HG03354 (cell line): ENCODE measurements around the gene NOS1AP.
A peak's percentile ranks its signal among the peaks of the same experiment; 100 is the strongest.
"Not testable (repeated sequence)": the region's sequence is repeated elsewhere in the genome, so short reads cannot be mapped to it uniquely, and the experiment has no call there.

ENCODE experiments used
- ATAC-seq: cut with Tn5 transposase; IDR thresholded peaks from one replicate; pipeline ENCODE4 v1.9.1; 2021; ENCODE audit warnings: mild to moderate bottlenecking; ENCODE audit not compliant: unreplicated experiment, poor library complexity, severe bottlenecking

NOS1AP gene

GRCh38 chr1:162069334-162070093 is at the start of gene NOS1AP:
TSS of gene NOS1AP (plus strand) at chr1:162069691. CDS start at chr1:162070178, 487 bp downstream.
- peak; percentile 98 for ATAC-seq

GRCh38 chr1:162020150-162020549 is 49.3 kb upstream of the NOS1AP start:
- no peak for ATAC-seq

DNA sequence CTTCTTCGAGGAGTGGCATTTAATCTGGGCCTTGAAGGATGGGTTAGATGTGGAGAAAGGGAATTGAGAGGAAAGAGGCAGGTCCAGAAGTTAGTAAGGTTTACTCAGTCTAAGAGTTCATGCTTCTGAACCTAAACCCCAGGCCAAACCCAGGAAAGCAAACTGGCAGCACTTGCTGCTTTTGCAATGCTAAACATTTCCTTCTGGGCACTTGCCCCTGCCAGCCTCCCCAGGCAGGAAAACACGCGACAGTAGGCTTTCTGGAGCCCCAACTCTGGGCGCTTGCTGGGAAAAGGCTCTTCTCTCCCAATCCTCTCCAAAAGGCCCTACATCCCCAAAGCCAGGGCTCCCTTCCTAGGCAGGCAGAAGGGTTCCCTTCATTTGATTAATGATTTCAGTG is 48.4 kb upstream of the NOS1AP start:
- ATAC-seq, result no peak

- no peak for ATAC-seq
Observed at GRCh38 chr1:162022626-162023025, 46.9 kb upstream of the NOS1AP start.

- ATAC-seq, result no peak
Observed at GRCh38 chr1:162023181-162023546, 46.3 kb upstream of the NOS1AP start.

- peak; percentile 53 for ATAC-seq
Observed at GRCh38 chr1:162023547-162024501, 45.7 kb upstream of the NOS1AP start, which contains the start of gene OLFML2B. TSS of gene OLFML2B (minus strand) at chr1:162023869. CDS start at chr1:162023430, 439 bp downstream.

DNA sequence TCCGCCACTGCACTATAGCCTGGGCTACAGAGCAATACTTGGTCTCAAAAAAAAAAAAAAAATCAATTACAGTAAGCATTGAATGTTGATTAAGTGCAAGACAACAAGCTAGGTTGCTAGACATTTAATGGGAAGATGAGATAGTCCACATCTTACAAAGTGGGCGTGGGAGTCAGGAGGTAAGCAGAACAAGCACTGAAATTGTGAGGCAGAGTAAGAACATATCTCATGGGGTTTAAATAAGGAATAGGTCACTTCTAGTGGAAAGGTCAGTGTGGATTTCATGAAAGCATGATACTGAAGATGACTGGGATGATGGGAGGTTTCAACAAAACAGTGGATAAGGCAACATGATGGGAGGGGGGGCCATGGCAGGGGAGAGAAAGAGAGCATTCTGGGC is 44.0 kb upstream of the NOS1AP start:
- no peak for ATAC-seq

DNA sequence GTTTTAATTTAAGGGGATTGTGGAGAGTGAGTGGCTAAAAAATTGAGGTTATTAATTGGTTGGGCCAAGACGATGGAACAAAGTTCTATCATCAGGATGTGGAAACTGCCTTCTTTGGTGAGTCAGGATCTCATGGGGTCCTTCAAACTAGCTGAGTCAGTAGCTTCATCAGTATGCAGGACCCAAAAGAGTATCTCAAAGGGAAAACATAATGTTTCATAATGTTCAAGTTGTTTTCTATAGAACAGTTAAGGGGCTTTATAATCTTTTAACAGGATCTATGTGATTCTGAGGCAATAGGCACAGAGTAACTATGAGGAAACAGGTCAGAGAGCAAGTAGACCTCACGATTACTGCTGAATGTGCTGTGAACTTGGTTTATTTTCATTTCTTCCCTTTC is 42.6 kb upstream of the NOS1AP start:
- no peak for ATAC-seq

GRCh38 chr1:162028726-162029125 is 40.8 kb upstream of the NOS1AP start:
- ATAC-seq, result peak; percentile 74

DNA sequence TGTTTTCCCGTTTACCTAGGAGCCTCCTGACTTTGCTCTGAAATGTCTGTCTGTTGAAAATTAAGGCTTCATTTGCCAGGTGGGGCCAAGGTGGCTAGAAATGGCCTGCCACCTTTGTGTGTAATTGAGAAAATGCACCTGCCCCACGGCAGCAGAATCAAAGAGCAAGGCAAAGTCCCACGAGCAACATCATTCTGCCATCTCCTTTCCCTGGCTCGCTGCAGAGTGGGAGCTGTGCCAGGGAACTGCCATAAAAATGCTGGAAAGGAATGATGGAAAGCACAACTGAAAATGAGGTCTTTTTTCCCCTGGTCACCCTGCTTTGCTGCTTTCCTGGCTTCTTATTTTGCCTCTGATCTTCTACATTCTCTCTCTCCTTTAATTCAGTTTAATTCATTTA is 40.3 kb upstream of the NOS1AP start:
- no peak for ATAC-seq

GRCh38 chr1:162030759-162031280 is 38.7 kb upstream of the NOS1AP start:
- ATAC-seq, result no peak

GRCh38 chr1:162033428-162033827 is 36.1 kb upstream of the NOS1AP start:
- ATAC-seq, result no peak

DNA sequence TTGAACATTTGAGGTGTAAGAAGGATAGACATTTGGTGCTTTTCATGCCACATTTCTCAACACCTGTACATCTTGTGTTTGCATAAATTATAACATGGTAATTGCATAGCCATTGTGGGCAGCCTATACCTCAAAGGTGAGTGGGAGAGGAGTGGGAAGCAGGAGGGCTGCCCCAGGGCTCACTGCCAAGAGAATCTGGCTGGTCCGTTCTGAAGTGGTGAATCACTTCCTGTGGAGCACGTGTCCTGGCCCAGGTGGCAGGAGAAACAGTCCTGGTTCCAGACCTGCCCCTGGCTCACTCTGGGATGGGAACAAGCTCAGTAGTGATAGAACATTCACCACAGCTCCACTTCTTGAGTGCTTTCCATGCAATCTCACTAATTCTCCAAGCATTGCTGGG is 34.2 kb upstream of the NOS1AP start:
- no peak for ATAC-seq

DNA sequence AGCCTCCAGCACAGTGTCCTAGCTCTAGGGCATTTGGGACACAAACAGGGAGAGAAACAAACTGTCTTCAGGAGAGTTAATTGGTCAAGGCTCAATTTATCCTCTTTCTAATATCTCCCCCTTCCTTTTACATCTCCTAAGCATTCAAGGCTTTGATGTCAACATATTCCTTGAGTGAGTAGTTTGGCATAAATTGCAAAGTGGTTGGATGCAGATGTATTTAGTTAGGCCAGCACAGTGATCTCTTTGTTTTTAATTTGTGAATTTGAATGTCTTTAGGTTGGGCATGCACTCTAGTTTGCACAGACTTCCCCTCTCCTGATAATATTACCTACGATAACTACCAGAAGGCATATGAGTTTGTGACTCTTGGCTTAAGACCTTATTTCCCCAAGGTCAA is 33.3 kb upstream of the NOS1AP start:
- no peak for ATAC-seq

GRCh38 chr1:162038624-162039023 is 30.9 kb upstream of the NOS1AP start:
- ATAC-seq, result no peak

GRCh38 chr1:162040001-162040400 is 29.5 kb upstream of the NOS1AP start:
- ATAC-seq, result no peak

- ATAC-seq, result no peak
Observed at GRCh38 chr1:162040657-162041056, 28.8 kb upstream of the NOS1AP start.

DNA sequence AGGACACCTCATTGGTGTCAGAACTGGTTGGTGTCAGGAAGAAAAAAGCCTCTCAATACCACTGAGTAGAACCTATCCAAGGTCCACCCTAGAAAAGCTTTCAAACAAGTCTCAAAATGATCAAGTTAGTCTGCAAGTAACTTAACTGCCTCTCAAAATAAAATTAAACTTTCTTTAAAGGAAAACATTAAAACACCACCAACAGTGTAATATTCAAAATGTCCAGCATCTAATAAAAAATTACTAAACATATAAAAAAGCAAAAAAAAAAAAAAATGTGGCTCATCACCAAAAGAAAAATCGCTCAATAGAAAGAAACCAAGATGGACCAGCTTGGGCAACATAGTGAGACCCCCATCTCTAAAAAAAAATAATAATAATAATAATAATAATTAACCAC is 27.1 kb upstream of the NOS1AP start:
- ATAC-seq, result no peak

DNA sequence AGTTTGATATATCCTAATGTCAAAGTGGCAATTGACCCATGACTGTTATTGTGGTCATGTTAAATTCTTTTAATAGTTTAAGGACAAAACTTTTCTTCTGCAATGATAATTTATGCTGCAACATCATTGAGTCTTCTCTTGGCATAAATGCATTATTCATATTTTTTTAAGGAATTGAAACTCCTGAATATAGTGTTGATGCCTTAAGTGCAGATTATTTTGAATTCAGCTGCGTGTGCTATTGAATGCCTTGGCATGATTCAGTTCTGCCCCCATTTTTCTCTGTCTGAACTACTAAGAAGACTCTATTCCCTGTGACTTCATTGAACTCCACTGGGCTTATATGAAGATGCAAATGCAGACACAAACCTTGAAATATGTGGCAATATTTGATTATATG is 22.6 kb upstream of the NOS1AP start:
- no peak for ATAC-seq

- ATAC-seq, result not testable (repeated sequence)
Observed at GRCh38 chr1:162053949-162054348, 15.5 kb upstream of the NOS1AP start.

DNA sequence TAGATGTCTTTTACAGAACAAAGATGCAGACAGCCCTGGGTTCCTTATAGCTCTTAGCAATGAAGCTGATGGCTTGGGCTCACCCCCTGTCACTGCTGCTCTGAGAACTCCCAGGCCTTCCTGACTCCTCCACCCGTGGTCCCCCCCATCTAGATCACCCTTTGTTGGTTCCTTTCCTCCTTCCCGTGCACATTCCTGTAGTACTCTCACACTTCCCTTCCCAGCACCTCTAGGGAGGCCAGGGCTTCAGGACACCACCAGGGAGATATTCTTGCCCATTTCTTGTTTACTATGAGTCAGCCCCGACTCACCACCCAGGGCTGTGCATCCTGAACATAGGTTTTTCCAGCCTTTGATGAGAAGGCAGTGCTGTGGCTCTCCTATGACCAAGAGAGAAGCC is 14.4 kb upstream of the NOS1AP start:
- no peak for ATAC-seq
